ENCODE measurements around the gene C1orf105.

Gene C1orf105

DNA sequence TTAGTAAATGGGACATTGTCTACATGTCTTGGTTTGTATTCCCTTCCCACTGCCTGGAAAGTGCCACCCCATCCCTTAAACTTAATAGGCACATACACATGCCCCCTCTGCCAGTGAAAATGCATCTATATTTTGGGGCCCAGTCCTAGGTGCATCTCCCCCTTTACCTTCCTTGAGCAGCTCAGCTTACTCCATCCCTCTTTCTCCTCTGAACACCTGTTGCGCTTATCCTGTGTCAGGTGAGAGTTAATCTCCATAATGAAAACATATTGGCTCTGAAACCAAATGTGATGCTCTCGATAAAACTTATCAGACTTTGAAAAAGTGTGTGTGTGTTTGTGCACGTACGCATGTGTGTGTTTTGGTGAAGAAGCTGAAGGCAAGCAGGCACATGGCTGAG lies 97.1 kb downstream of the C1orf105 start:
- DNase-seq (ENCODE audit: insufficient read length, low spot score), result no peak

More for the DNA sequence above, 97.1 kb downstream of the C1orf105 start:
- FAIRE-seq, result no peak
